Measurements from ENCODE around the gene CASS4. TPM values are rescaled to one million over a fixed set of nuclear protein-coding genes. Genes with fewer than 3 reads are reported as not detected.

Gene CASS4
- total RNA-seq, 1 experiment from 2014 or later: not detected

GRCh38 chr20:56453352-56453751 is 41.3 kb downstream of the CASS4 start:
- H3K56ac ChIP-seq (ENCODE audit: insufficient read length, low read depth, low read length): no peak overlapping the region

More at GRCh38 chr20:56453352-56453751, 41.3 kb downstream of the CASS4 start:
- no peak overlapping the region for H3K4ac ChIP-seq (ENCODE audit: low read depth, low read length)
- no peak overlapping the region for H3K27ac ChIP-seq (ENCODE audit: insufficient read length, low read depth, low read length)
- H3K4me3 Mint-ChIP-seq: no peak overlapping the region
- peaks cover 32% of the 10 kb centered on the region for H3K27me3 Mint-ChIP-seq (ENCODE audit: low read depth)
- no peaks in the 10 kb centered on the region for H3K79me1 ChIP-seq (ENCODE audit: insufficient read depth, low read depth, low read length, poor library complexity, severe bottlenecking)
- no peak overlapping the region for H3K4me2 ChIP-seq (ENCODE audit: insufficient read depth, insufficient read length, low read length)
- no peak overlapping the region for H2AK5ac ChIP-seq (ENCODE audit: insufficient read length, low read length)
- H2BK15ac ChIP-seq (ENCODE audit: low read depth, low read length): no peak overlapping the region
- H3K4me1 Mint-ChIP-seq: no peaks in the 10 kb centered on the region
- H4K8ac ChIP-seq (replicated peaks; ENCODE audit: insufficient read length, low read depth, low read length): no peak overlapping the region
- no peak overlapping the region for H2BK120ac ChIP-seq (ENCODE audit: low read depth, low read length, poor library complexity, severe bottlenecking)
- no peak overlapping the region for H2BK20ac ChIP-seq (ENCODE audit: low read depth, low read length, poor library complexity, severe bottlenecking)
- TF ChIP-seq CTCF (conservative IDR thresholded peaks at IDR 0.05): no peak
- no peak overlapping the region for H4K5ac ChIP-seq (ENCODE audit: insufficient read length, low read depth, low read length)
- DNase-seq: no peak
- no peaks in the 10 kb centered on the region for H3K79me2 ChIP-seq (ENCODE audit: insufficient read depth, low read length)
- H3K36me3 Mint-ChIP-seq (ENCODE audit: insufficient read depth in 1 of 3, low read depth in 3 of 3): no peaks in the 10 kb centered on the region
- no peak overlapping the region for H3K23ac ChIP-seq (ENCODE audit: insufficient read length, low read depth, low read length)
- H2BK12ac ChIP-seq (ENCODE audit: insufficient read length, low read depth, low read length): no peak overlapping the region
- no peaks in the 10 kb centered on the region for H3K23me2 ChIP-seq (ENCODE audit: insufficient read length, low read depth, low read length, poor library complexity, severe bottlenecking)
- H3K27ac Mint-ChIP-seq: no peak overlapping the region
- no peaks in the 10 kb centered on the region for H3K4me1 ChIP-seq (ENCODE audit: insufficient read depth, low read length)
- H2AFZ ChIP-seq (ENCODE audit: low read length): no peak overlapping the region
- no peak overlapping the region for H3K14ac ChIP-seq (ENCODE audit: insufficient read depth, low read length)
- no peaks in the 10 kb centered on the region for H3K27me3 ChIP-seq (ENCODE audit: insufficient read depth, low read length)
- no peak overlapping the region for H3K9ac ChIP-seq (ENCODE audit: extremely low read depth, insufficient read length, low read length)
- no peak overlapping the region for H4K91ac ChIP-seq (ENCODE audit: insufficient read length, low read depth, low read length)
- no peaks in the 10 kb centered on the region for H4K20me1 ChIP-seq (ENCODE audit: control insufficient read depth, insufficient read depth, insufficient read length)
- H3K9me3 Mint-ChIP-seq: no peaks in the 10 kb centered on the region
- WGBS (ENCODE audit: extremely low coverage, insufficient read length, low lambda C conversion rate): no CpG with 5 or more reads among the region's 5 CpGs
- H3K9me3 ChIP-seq (ENCODE audit: control insufficient read depth, low read depth, low read length): no peaks in the 10 kb centered on the region
- H3T11ph ChIP-seq (ENCODE audit: low read length): no peak overlapping the region
- no peak overlapping the region for H3K18ac ChIP-seq (ENCODE audit: insufficient read length, low read depth, low read length)
- H2BK5ac ChIP-seq (ENCODE audit: insufficient read length, low read length): no peak overlapping the region
